PC-9 (cell line): Measurements from ENCODE around the gene CT47C1. TPM values are rescaled to one million over a fixed set of nuclear protein-coding genes. Genes with fewer than 3 reads are reported as not detected.

Source experiments
- BruUV-seq: library from RNA; stranded (reverse); fragments of 400-500 nt; replicated peaks from 2 replicates; lab custom pipeline; 2021; lab: Mats Ljungman, UMichigan
- CTCF ChIA-PET: fragments of 300-600 bp; sonication (Branson Sonifier 250); formaldehyde crosslinking; loops from one replicate; lab custom pipeline; 2022; ENCODE audit warnings: antibody characterized with exemption; lab: Charles Lee
- POLR2A ChIA-PET: fragments of 300-600 bp; sonication (Branson Sonifier 250); formaldehyde crosslinking; loops from one replicate; lab custom pipeline; 2022; ENCODE audit warnings: antibody characterized with exemption; ENCODE audit not compliant: unreplicated experiment; lab: Charles Lee
- DNase-seq, 2 experiments: peaks; one replicate each; pipeline versions ENCODE4 v3.0.0 to v3.0.0-alpha.2; 2015 to 2022; ENCODE audit warnings: mixed read lengths in 1 of 2
- H2AFZ ChIP-seq: fragments of 200-600 bp; sonication (generic); 2 replicates; pipeline ENCODE4 v1.8.1; 2017; ENCODE audit warnings: antibody characterized with exemption
- H3F3A ChIP-seq: fragments of 200-600 bp; sonication (generic); 2 replicates; pipeline ENCODE4 v1.8.1; 2017; ENCODE audit warnings: antibody characterized with exemption, mild to moderate bottlenecking, low read depth; ENCODE audit not compliant: insufficient read depth
- H3K27ac ChIP-seq: fragments of 200-600 bp; sonication (generic); 2 replicates; pipeline ENCODE4 v1.6.1; 2016; ENCODE audit warnings: mixed run types
- H3K27me3 ChIP-seq: fragments of 200-600 bp; sonication (generic); 2 replicates; pipeline ENCODE4 v1.6.1; 2016; ENCODE audit warnings: low read depth, mixed run types; ENCODE audit not compliant: insufficient read depth
- H3K36me3 ChIP-seq: fragments of 200-600 bp; sonication (generic); 2 replicates; pipeline ENCODE4 v1.6.1; 2016; ENCODE audit warnings: low read depth, mixed run types
- H3K4me1 ChIP-seq: fragments of 200-600 bp; sonication (generic); replicated peaks from 2 replicates; pipeline ENCODE4 v1.6.1; 2016; ENCODE audit warnings: mixed run types; ENCODE audit not compliant: insufficient read depth
- H3K4me2 ChIP-seq: fragments of 200-600 bp; sonication (generic); 2 replicates; pipeline ENCODE4 v1.6.1; 2017; ENCODE audit warnings: mixed run types
- H3K4me3 ChIP-seq: fragments of 200-600 bp; sonication (generic); 2 replicates; pipeline ENCODE4 v1.6.1; 2016; ENCODE audit warnings: mixed run types
- H3K79me2 ChIP-seq: fragments of 200-600 bp; sonication (generic); 2 replicates; pipeline ENCODE4 v1.6.1; 2017; ENCODE audit warnings: low read depth, mixed run types
- H3K9me2 ChIP-seq: fragments of 200-600 bp; sonication (generic); 2 replicates; pipeline ENCODE4 v1.8.1; 2017; ENCODE audit warnings: mild to moderate bottlenecking; ENCODE audit not compliant: insufficient read depth
- H3K9me3 ChIP-seq: fragments of 200-600 bp; sonication (generic); 2 replicates; pipeline ENCODE4 v1.8.1; 2016; ENCODE audit warnings: low read depth; ENCODE audit not compliant: insufficient read depth
- H4K20me1 ChIP-seq: fragments of 200-600 bp; sonication (generic); 2 replicates; pipeline ENCODE4 v1.8.1; 2017; ENCODE audit not compliant: insufficient read depth
- CTCF ChIP-seq: fragments of 200-600 bp; sonication (generic); conservative IDR thresholded peaks from 2 replicates; pipeline ENCODE4 v1.6.1; 2017; ENCODE audit warnings: mixed run types, antibody characterized with exemption, mild to moderate bottlenecking, moderate library complexity
- EZH2 ChIP-seq: fragments of 200-600 bp; sonication (generic); IDR thresholded peaks from 2 replicates; pipeline ENCODE4 v1.8.0; 2017; ENCODE audit warnings: antibody characterized with exemption, low read depth
- intact Hi-C: fragments of 100-400 bp; cut with micrococcal nuclease; formaldehyde crosslinking; loops from one replicate; pipeline ENCODE4 v1.10.0; 2022; ENCODE audit not compliant: unreplicated experiment
- total RNA-seq: library from RNA; stranded (reverse); gene quantifications from 2 replicates; pipeline ENCODE4 v1.2.3, GENCODE V29; 2021

The CT47C1 gene
- total RNA-seq, 1 experiment from 2014 or later, result not detected

- Histone ChIP-seq H3K4me1 (no peaks in the 10 kb centered on the region), H3F3A (no peaks in the 10 kb centered on the region), H3K9me2 (no peaks in the 10 kb centered on the region; the same call in 1 of the 2 replicates), H3K36me3 (no peaks in the 10 kb centered on the region), H3K9me3 (no peaks in the 10 kb centered on the region), H3K27ac (no peak overlapping the region), H3K27me3 (peaks cover 7% of the 10 kb centered on the region; the same call in 1 of the 2 replicates), H3K4me2 (no peak overlapping the region), H4K20me1 (no peaks in the 10 kb centered on the region), H2AFZ (no peak overlapping the region), H3K4me3 (no peak overlapping the region), H3K79me2 (no peaks in the 10 kb centered on the region)
- BruUV-seq, result no TSS peak
- POLR2A ChIA-PET, result no interaction called here
- DNase-seq, result no peak
- CTCF ChIA-PET, result interaction anchor here (0.6 kb wide), 2 partner anchors 39 to 504 kb away, joined by 5 to 9 read pairs; no protein-coding TSS in a partner anchor
- TF ChIP-seq EZH2 (no peak), CTCF (no peak)
- intact Hi-C loops, result no loop called here
Observed at GRCh38 chrX:119105826-119106225, 33.0 kb downstream of the CT47C1 start.

- ChIA-PET POLR2A (no interaction called here), CTCF (interaction anchor here (0.5 kb wide), 1 partner anchor 40 kb away, joined by 4 read pairs; no protein-coding TSS in a partner anchor)
- intact Hi-C loops, result no loop called here
- Histone ChIP-seq H3K27me3 (peaks cover 7% of the 10 kb centered on the region; the same call in 1 of the 2 replicates), H2AFZ (no peak overlapping the region), H3K27ac (no peak overlapping the region), H3K4me3 (no peak overlapping the region), H3K9me3 (no peaks in the 10 kb centered on the region), H3K9me2 (no peaks in the 10 kb centered on the region; the same call in 1 of the 2 replicates), H3K4me1 (no peaks in the 10 kb centered on the region), H3F3A (no peaks in the 10 kb centered on the region), H3K79me2 (no peaks in the 10 kb centered on the region), H3K4me2 (no peak overlapping the region), H3K36me3 (no peaks in the 10 kb centered on the region), H4K20me1 (no peaks in the 10 kb centered on the region)
- TF ChIP-seq EZH2, result no peak
- no peak for TF ChIP-seq CTCF
- no TSS peak for BruUV-seq
- DNase-seq, result no peak
Observed at GRCh38 chrX:119107206-119107605, 34.4 kb downstream of the CT47C1 start.

GRCh38 chrX:119118780-119119395 is 46.1 kb downstream of the CT47C1 start:
- TF ChIP-seq CTCF (peak; percentile 97), EZH2 (no peak)
- H3K9me3 ChIP-seq, result no peaks in the 10 kb centered on the region
- peaks cover 22% of the 10 kb centered on the region for H3K27me3 ChIP-seq
- H4K20me1 ChIP-seq, result no peaks in the 10 kb centered on the region
- no peaks in the 10 kb centered on the region for H3K4me1 ChIP-seq
- ChIA-PET CTCF (interaction anchor here (0.5 to 1.4 kb wide), 6 partner anchors 52 to 557 kb away, joined by 3 to 6 read pairs (median 4); no protein-coding TSS in a partner anchor), POLR2A (interaction anchor here (0.5 kb wide), 1 partner anchor 154 kb away, joined by 9 read pairs; no protein-coding TSS in a partner anchor)
- H3K9me2 ChIP-seq, result no peaks in the 10 kb centered on the region
- intact Hi-C loops, result loop anchor here (1.0 to 5.0 kb wide), 4 partner anchors 63 to 393 kb away; no protein-coding TSS in a partner anchor
- no peak overlapping the region for H2AFZ ChIP-seq
- no peaks in the 10 kb centered on the region for H3K79me2 ChIP-seq
- no TSS peak for BruUV-seq
- H3K4me2 ChIP-seq, result no peak overlapping the region
- peak; percentile 50 to 57 for DNase-seq
- H3K27ac ChIP-seq, result no peak overlapping the region
- H3K36me3 ChIP-seq, result no peaks in the 10 kb centered on the region
- no peak overlapping the region for H3K4me3 ChIP-seq
- H3F3A ChIP-seq, result no peaks in the 10 kb centered on the region
